GM12878 (cell line): ENCODE results near the gene SLC1A5. TPM values are rescaled to one million over a fixed set of nuclear protein-coding genes. Genes with fewer than 3 reads are reported as not detected.

Experiments used
- ATAC-seq: fragments of 200-7000 bp; cut with Tn5 transposase; 3 replicates; pipeline ENCODE4 v1.9.1; 2020; ENCODE audit warnings: mild to moderate bottlenecking, moderate library complexity
- BruUV-seq: library from RNA; stranded (reverse); fragments of 400-500 nt; replicated peaks from 2 replicates; lab custom pipeline; 2021; lab: Mats Ljungman, UMichigan
- CTCF ChIA-PET: fragments of 300-600 bp; sonication (Branson Sonifier 250); formaldehyde crosslinking; extraction: SDS; loops from one replicate; lab custom pipeline; 2021; ENCODE audit warnings: inconsistent platforms; lab: Yijun Ruan, JAX
- POLR2A ChIA-PET: fragments of 350-600 bp; formaldehyde crosslinking; extraction: SDS; loops from one replicate; lab custom pipeline; 2021; ENCODE audit warnings: inconsistent platforms; lab: Charles Lee
- RAD21 ChIA-PET: fragments of 300-600 bp; sonication (Branson Sonifier 250); formaldehyde crosslinking; loops from one replicate; lab custom pipeline; 2023; ENCODE audit warnings: antibody characterized with exemption; ENCODE audit not compliant: unreplicated experiment; lab: Charles Lee
- SMC1A ChIA-PET: fragments of 300-600 bp; sonication (Branson Sonifier 250); formaldehyde crosslinking; loops from one replicate; lab custom pipeline; 2023; ENCODE audit not compliant: unreplicated experiment, uncharacterized antibody; lab: Charles Lee
- DNase-seq: peaks from one replicate; pipeline ENCODE4 v3.0.0-alpha.2; 2011; ENCODE audit warnings: low read depth, low spot score
- FAIRE-seq: peaks from 3 replicates; lab custom pipeline; 2011; peaks lifted over from hg19 to GRCh38; lab: Jason Lieb, UNC
- H2AFZ ChIP-seq: 2 replicates; pipeline ENCODE4 v1.6.0; 2011; ENCODE audit warnings: low read depth, low read length, control low read depth; ENCODE audit not compliant: control insufficient read depth
- H3K27ac ChIP-seq: 2 replicates; pipeline ENCODE4 v1.5.1; 2011; ENCODE audit warnings: control low read depth; ENCODE audit not compliant: control insufficient read depth, insufficient read depth
- H3K27me3 ChIP-seq, 2 experiments: replicated peaks in 1 of 2; 2 replicates each; pipeline versions ENCODE4 v1.6.0 to v1.6.1; 2011; ENCODE audit warnings: low read length in 1 of 2; ENCODE audit not compliant: control insufficient read depth in 2 of 2, insufficient read depth in 2 of 2
- H3K36me3 ChIP-seq, 2 experiments: 2 replicates each; pipeline ENCODE4 v1.5.1; 2011; ENCODE audit warnings: low read length in 1 of 2; ENCODE audit not compliant: control insufficient read depth in 2 of 2, insufficient read depth in 2 of 2
- H3K4me1 ChIP-seq: 2 replicates; pipeline ENCODE4 v1.6.1; 2011; ENCODE audit warnings: mild to moderate bottlenecking, low read length, moderate library complexity, mixed read lengths; ENCODE audit not compliant: control insufficient read depth, insufficient read depth
- H3K4me2 ChIP-seq: 2 replicates; pipeline ENCODE4 v1.6.0; 2011; ENCODE audit warnings: control low read depth; ENCODE audit not compliant: control insufficient read depth, insufficient read depth
- H3K4me3 ChIP-seq: fragments of 200-600 bp; sonication (generic); 2 replicates; pipeline ENCODE4 v1.5.1; 2016
- H3K79me2 ChIP-seq: 2 replicates; pipeline ENCODE4 v1.6.0; 2011; ENCODE audit warnings: low read length; ENCODE audit not compliant: control insufficient read depth, insufficient read depth
- H3K9ac ChIP-seq: 2 replicates; pipeline ENCODE4 v1.8.0; 2011; ENCODE audit warnings: low read length, control low read depth, mixed read lengths; ENCODE audit not compliant: control insufficient read depth, insufficient read depth
- H3K9me3 ChIP-seq: replicated peaks from 3 replicates; pipeline ENCODE4 v1.5.1; 2011; ENCODE audit warnings: mild to moderate bottlenecking, low read length; ENCODE audit not compliant: control insufficient read depth, insufficient read depth
- H4K20me1 ChIP-seq: 2 replicates; pipeline ENCODE4 v1.6.0; 2011; ENCODE audit not compliant: control insufficient read depth, insufficient read depth
- ATF7 ChIP-seq: fragments of 450-650 bp; IDR thresholded peaks from 2 replicates; pipeline ENCODE4 v1.6.1; 2016; ENCODE audit warnings: low read depth, mild to moderate bottlenecking
- CREB1 ChIP-seq: IDR thresholded peaks from 2 replicates; pipeline ENCODE4 v1.6.1; 2012; ENCODE audit warnings: low read depth, mild to moderate bottlenecking, inconsistent platforms
- EZH2 ChIP-seq: IDR thresholded peaks from 2 replicates; pipeline ENCODE4 v1.6.1; 2012; ENCODE audit warnings: low read depth, mild to moderate bottlenecking, control low read depth, inconsistent platforms, low read length, borderline replicate concordance; ENCODE audit not compliant: control insufficient read depth
- LARP7 ChIP-seq: fragments of 450-650 bp; IDR thresholded peaks from 2 replicates; pipeline ENCODE4 v1.6.1; 2017; ENCODE audit warnings: mild to moderate bottlenecking
- POLR2AphosphoS2 ChIP-seq: IDR thresholded peaks from 2 replicates; pipeline ENCODE4 v1.6.1; 2011; ENCODE audit warnings: low read depth, mild to moderate bottlenecking, low read length, improper control_type of control experiment, moderate library complexity
- SIN3A ChIP-seq: IDR thresholded peaks from 2 replicates; pipeline ENCODE4 v1.6.1; 2012; ENCODE audit warnings: low read depth, low read length, improper control_type of control experiment
- YBX1 ChIP-seq: fragments of 450-650 bp; IDR thresholded peaks from 2 replicates; pipeline ENCODE4 v1.6.1; 2016; ENCODE audit warnings: antibody characterized with exemption
- WGBS: methylation state at CpG from one replicate; pipeline ENCODE4 v1.1.6; 2016; ENCODE audit warnings: low lambda C conversion rate; ENCODE audit not compliant: insufficient replicate concordance, insufficient coverage; ENCODE audit errors: missing lambda C conversion rate; 5-methylcytosine and 5-hydroxymethylcytosine counted together
- in situ Hi-C: fragments of 300-500 bp; cut with MboI; formaldehyde crosslinking; loops from 9 replicates; pipeline ENCODE4 v1.14.3; 2018; ENCODE audit warnings: mixed read lengths
- intact Hi-C: fragments of 100-400 bp; cut with micrococcal nuclease; formaldehyde crosslinking; loops from one replicate; pipeline ENCODE4 v1.14.2; 2022; ENCODE audit not compliant: unreplicated experiment
- polyA plus RNA-seq, 11 experiments: library from polyadenylated mRNA; depleted of rRNA in 4 of 11; unstranded in 6 of 11; stranded (reverse) in 5 of 11; fragments of >200 nt; fragmentation: Nextera tagmentation in 4 of 11; fragmentation: Illumina TruSeq in 1 of 11; extraction: Ambion mirVana in 4 of 11; extraction: Trizol in 1 of 11; gene quantifications; 1 replicate in 1 of 11; 2 replicates in 10 of 11; pipeline versions ENCODE4 v1.2.1 to v1.2.3, GENCODE V29; 2011 to 2016; ENCODE audit warnings: inconsistent platforms in 2 of 11, missing spikeins in 2 of 11, low read depth in 1 of 11
- total RNA-seq, 4 experiments: library from RNA; depleted of rRNA in 3 of 4; stranded (reverse); fragments of >200 nt in 3 of 4; fragmentation: Illumina TruSeq in 1 of 4; extraction: Trizol in 1 of 4; gene quantifications; 2 replicates each; pipeline versions ENCODE4 v1.2.1 to v1.2.3, GENCODE V29; 2013 to 2021
- TF ChIP-seq, protein P1 (sequence below): IDR thresholded peaks from 2 replicates; pipeline ENCODE4 v1.6.1; 2011; ENCODE audit warnings: borderline replicate concordance, low read depth, mild to moderate bottlenecking, moderate library complexity, mixed read lengths, low read length; ENCODE audit not compliant: insufficient read depth; ENCODE audit errors: extremely low read length

The SLC1A5 gene
- total and polyA plus RNA-seq, 10 of the 15 experiments (the other 5 are each of a cell fraction or from before 2014, with no cell fraction given) = 9.1 to 129 (median 60.9) TPM

- TF ChIP-seq CREB1 = no peak
- no peak for TF ChIP-seq ATF7
- no peak for TF ChIP-seq YBX1
- TF ChIP-seq POLR2AphosphoS2 = no peak
- no peak for TF ChIP-seq SIN3A
Observed at GRCh38 chr19:46803555-46803954, 15.2 kb upstream of the SLC1A5 start (continued).

DNA sequence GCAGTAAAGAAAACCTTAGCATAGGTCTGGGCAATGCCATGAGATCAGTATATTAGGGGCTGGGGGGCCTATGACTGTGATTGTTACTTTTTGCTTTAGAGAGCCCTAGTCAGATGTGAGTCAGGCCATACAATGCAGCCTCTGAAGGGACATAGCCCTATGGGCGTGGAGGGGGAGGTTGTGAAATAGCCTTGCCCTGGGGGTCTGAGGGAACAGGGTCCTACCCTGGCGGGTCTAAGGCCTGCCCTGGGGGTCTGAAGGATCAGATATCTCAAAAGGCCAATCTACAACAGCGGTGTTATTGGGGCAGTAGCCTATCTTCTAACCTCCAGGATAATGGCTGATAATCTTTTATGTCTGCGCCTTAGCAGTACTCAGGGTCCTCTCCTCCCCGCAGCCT, 13.8 kb upstream of the SLC1A5 start:
- DNase-seq (no peak), ATAC-seq (no peak), FAIRE-seq (no peak)
- Histone ChIP-seq H3K27ac (no peak overlapping the region), H3K9me3 (no peaks in the 10 kb centered on the region), H2AFZ (no peak overlapping the region), H3K79me2 (no peaks in the 10 kb centered on the region), H3K27me3 (no peaks in the 10 kb centered on the region), H4K20me1 (no peaks in the 10 kb centered on the region), H3K4me3 (no peak overlapping the region), H3K9ac (no peak overlapping the region), H3K4me1 (no peaks in the 10 kb centered on the region), H3K36me3 (no peaks in the 10 kb centered on the region), H3K4me2 (no peak overlapping the region)
- intact Hi-C loops = no loop called here
- CTCF ChIA-PET = no interaction called here
- SMC1A ChIA-PET = no interaction called here
- POLR2A ChIA-PET = interaction anchor here (1.5 kb wide), 1 partner anchor 9 kb away, joined by 6 read pairs; no protein-coding TSS in a partner anchor
- no TSS peak for BruUV-seq
- in situ Hi-C loops = no loop called here
- RAD21 ChIA-PET = no interaction called here
- WGBS = 51% methylated on average over 5 of the region's 5 CpGs
- no peak for TF ChIP-seq EZH2
- TF ChIP-seq LARP7 = no peak
- TF ChIP-seq, protein P1, sequence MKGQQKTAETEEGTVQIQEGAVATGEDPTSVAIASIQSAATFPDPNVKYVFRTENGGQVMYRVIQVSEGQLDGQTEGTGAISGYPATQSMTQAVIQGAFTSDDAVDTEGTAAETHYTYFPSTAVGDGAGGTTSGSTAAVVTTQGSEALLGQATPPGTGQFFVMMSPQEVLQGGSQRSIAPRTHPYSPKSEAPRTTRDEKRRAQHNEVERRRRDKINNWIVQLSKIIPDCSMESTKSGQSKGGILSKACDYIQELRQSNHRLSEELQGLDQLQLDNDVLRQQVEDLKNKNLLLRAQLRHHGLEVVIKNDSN = no peak
